ENCODE results near the gene B4GALNT1. TPM values are rescaled to one million over a fixed set of nuclear protein-coding genes. Genes with fewer than 3 reads are reported as not detected.
A peak's percentile ranks its signal among the peaks of the same experiment; 100 is the strongest.

The B4GALNT1 gene
- total and polyA plus RNA-seq, 2 of the 13 experiments (the other 11 are each of a cell fraction or from before 2014, with no cell fraction given) = 4.5 to 5.4 TPM

DNA sequence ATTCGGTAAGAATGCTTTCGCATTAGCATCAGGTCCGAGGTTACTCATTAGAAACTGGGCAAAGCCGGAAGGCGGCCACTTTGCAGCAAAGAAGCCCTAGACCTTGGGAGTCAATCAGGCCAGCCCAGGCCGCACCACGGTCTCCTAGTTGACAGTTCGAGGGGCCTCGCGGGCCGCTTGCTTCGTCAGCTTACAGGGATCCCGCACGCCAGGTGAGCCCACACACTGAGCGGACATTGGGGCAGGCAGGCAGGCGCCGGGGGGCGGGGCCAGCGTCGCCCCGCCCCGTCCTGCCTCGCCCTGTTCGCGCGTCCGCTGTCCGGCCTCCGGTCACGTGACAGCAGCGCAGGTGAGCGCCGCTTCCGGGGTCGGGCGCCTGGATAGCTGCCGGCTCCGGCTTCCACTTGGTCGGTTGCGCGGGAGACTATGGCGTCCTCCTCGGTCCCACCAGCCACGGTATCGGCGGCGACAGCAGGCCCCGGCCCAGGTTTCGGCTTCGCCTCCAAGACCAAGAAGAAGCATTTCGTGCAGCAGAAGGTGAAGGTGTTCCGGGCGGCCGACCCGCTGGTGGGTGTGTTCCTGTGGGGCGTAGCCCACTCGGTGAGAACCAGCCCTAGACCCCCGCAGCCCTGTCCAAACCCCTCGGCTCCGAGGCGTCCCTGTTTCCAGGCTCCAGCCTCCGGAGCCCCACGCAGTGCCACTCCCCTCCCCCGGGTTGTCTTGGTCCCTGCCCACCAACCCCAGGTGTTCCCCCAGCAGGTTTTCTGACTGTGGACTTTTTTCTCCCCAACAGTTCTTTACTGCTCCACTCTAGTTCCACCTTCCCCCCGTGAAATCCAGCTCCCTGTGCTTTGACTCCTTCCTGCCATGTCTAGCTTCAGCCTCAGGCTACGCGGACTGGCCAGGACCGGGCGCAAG lies 41.9 kb downstream of the B4GALNT1 start, which contains the start of gene PIP4K2C (continued):
- TF ChIP-seq ZNF138 (CRISPR knock-in tag; IDR thresholded peaks at IDR 0.05; ENCODE audit: low read depth) (no peak), TBX2 (CRISPR knock-in tag; IDR thresholded peaks at IDR 0.05; ENCODE audit: borderline replicate concordance) (peak; percentile 28; the same call in 1 of the 2 replicates), YY1 (IDR thresholded peaks at IDR 0.05; ENCODE audit: insufficient read depth, insufficient replicate concordance, low read depth, low read length) (peak; percentile 80), TRIM22 (IDR thresholded peaks at IDR 0.05) (no peak), ZNF597 (CRISPR knock-in tag; IDR thresholded peaks at IDR 0.05) (no peak), CBFB (CRISPR knock-in tag; IDR thresholded peaks at IDR 0.05) (no peak), ZNF180 (CRISPR knock-in tag; IDR thresholded peaks at IDR 0.05; ENCODE audit: borderline replicate concordance, low read depth) (no peak), ZNF263 (CRISPR knock-in tag; IDR thresholded peaks at IDR 0.05) (no peak), SP2 (CRISPR knock-in tag; IDR thresholded peaks at IDR 0.05) (no peak), ONECUT2 (CRISPR knock-in tag; IDR thresholded peaks at IDR 0.05) (no peak), ZNF451 (CRISPR knock-in tag; IDR thresholded peaks at IDR 0.05) (no peak)
- TF ChIP-seq, protein P1, sequence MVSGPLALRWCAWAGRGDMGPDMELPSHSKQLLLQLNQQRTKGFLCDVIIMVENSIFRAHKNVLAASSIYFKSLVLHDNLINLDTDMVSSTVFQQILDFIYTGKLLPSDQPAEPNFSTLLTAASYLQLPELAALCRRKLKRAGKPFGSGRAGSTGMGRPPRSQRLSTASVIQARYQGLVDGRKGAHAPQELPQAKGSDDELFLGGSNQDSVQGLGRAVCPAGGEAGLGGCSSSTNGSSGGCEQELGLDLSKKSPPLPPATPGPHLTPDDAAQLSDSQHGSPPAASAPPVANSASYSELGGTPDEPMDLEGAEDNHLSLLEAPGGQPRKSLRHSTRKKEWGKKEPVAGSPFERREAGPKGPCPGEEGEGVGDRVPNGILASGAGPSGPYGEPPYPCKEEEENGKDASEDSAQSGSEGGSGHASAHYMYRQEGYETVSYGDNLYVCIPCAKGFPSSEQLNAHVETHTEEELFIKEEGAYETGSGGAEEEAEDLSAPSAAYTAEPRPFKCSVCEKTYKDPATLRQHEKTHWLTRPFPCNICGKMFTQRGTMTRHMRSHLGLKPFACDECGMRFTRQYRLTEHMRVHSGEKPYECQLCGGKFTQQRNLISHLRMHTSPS (CRISPR knock-in tag; IDR thresholded peaks at IDR 0.05; ENCODE audit: low read depth) = no peak
- TF ChIP-seq, protein P2, sequence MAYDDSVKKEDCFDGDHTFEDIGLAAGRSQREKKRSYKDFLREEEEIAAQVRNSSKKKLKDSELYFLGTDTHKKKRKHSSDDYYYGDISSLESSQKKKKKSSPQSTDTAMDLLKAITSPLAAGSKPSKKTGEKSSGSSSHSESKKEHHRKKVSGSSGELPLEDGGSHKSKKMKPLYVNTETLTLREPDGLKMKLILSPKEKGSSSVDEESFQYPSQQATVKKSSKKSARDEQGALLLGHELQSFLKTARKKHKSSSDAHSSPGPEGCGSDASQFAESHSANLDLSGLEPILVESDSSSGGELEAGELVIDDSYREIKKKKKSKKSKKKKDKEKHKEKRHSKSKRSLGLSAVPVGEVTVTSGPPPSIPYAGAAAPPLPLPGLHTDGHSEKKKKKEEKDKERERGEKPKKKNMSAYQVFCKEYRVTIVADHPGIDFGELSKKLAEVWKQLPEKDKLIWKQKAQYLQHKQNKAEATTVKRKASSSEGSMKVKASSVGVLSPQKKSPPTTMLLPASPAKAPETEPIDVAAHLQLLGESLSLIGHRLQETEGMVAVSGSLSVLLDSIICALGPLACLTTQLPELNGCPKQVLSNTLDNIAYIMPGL (CRISPR knock-in tag; IDR thresholded peaks at IDR 0.05; ENCODE audit: borderline replicate concordance in 1 of 2, low read depth in 1 of 2) = 0 out of 4 replicates have a peak, but pooled peaks of 1 of the 2 experiments have one; percentile 53
- TF ChIP-seq, protein P3, sequence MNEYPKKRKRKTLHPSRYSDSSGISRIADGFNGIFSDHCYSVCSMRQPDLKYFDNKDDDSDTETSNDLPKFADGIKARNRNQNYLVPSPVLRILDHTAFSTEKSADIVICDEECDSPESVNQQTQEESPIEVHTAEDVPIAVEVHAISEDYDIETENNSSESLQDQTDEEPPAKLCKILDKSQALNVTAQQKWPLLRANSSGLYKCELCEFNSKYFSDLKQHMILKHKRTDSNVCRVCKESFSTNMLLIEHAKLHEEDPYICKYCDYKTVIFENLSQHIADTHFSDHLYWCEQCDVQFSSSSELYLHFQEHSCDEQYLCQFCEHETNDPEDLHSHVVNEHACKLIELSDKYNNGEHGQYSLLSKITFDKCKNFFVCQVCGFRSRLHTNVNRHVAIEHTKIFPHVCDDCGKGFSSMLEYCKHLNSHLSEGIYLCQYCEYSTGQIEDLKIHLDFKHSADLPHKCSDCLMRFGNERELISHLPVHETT (CRISPR knock-in tag; conservative IDR thresholded peaks at IDR 0.05) = no peak
- TF ChIP-seq, protein P4, sequence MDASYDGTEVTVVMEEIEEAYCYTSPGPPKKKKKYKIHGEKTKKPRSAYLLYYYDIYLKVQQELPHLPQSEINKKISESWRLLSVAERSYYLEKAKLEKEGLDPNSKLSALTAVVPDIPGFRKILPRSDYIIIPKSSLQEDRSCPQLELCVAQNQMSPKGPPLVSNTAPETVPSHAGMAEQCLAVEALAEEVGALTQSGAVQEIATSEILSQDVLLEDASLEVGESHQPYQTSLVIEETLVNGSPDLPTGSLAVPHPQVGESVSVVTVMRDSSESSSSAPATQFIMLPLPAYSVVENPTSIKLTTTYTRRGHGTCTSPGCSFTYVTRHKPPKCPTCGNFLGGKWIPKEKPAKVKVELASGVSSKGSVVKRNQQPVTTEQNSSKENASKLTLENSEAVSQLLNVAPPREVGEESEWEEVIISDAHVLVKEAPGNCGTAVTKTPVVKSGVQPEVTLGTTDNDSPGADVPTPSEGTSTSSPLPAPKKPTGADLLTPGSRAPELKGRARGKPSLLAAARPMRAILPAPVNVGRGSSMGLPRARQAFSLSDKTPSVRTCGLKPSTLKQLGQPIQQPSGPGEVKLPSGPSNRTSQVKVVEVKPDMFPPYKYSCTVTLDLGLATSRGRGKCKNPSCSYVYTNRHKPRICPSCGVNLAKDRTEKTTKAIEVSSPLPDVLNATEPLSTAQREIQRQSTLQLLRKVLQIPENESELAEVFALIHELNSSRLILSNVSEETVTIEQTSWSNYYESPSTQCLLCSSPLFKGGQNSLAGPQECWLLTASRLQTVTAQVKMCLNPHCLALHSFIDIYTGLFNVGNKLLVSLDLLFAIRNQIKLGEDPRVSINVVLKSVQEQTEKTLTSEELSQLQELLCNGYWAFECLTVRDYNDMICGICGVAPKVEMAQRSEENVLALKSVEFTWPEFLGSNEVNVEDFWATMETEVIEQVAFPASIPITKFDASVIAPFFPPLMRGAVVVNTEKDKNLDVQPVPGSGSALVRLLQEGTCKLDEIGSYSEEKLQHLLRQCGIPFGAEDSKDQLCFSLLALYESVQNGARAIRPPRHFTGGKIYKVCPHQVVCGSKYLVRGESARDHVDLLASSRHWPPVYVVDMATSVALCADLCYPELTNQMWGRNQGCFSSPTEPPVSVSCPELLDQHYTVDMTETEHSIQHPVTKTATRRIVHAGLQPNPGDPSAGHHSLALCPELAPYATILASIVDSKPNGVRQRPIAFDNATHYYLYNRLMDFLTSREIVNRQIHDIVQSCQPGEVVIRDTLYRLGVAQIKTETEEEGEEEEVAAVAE (CRISPR knock-in tag; IDR thresholded peaks at IDR 0.05; ENCODE audit: borderline replicate concordance) = 0 out of 2 replicates have a peak, but pooled peaks have one; percentile 59
